HG02623 (cell line): ENCODE results near the gene FBXW11.

Experiments used
- ATAC-seq: cut with Tn5 transposase; IDR thresholded peaks from one replicate; pipeline ENCODE4 v1.9.1; 2021; ENCODE audit warnings: moderate library complexity; ENCODE audit not compliant: unreplicated experiment

Gene FBXW11

DNA sequence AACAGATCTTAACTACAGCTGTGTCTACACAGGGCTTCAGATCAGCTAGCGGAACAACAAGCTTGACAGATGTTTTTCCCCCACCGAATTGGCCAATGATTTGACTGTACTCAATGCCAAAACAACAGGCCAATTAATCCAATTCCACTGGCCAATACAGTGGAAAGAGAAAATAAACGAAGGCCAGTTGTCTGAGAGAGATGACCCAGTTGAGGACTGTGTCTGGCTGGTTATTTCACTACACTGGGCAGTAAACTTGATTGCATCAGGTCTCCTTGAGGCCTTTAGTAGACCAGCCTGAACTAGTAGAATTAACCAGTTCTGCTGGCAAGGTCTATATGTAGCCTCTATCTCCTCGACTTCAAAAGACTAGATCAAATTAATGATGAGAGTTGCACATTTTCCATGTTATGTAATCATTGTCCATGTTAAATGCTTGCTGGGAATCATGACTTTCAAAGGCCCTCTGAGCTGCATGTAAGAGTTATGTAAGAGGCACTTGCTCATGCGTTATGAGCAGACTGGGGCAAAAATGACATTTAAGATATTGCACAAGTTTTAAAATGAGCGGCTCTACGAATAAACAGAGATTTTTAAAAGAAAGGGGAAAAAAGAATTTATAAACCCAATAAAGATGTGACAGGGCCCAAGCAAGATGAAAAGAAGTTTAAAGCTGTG, 192.5 kb downstream of the FBXW11 start:
- no peak for ATAC-seq

DNA sequence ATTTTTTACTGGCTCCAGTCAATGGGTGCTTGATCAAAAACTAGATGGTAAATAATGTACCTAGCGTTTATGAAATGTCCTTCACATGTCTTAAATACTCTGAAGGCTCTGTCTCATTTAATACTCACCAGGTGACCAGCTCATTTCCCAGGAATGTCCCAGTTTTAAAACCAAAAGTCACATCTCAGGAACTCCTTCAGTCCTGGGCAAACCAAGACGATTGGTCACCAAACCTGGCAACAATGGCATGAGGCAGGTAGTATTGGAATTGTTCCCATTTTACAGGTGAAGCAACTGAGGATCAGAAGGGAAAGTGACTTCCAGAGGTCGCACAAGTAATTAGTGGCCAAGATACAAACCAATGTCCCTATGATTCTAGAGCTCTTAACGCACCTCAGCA, 193.2 kb downstream of the FBXW11 start:
- no peak for ATAC-seq
